ENCODE data around the gene ABO.
A peak's percentile ranks its signal among the peaks of the same experiment; 100 is the strongest.
"Not testable (repeated sequence)": the region's sequence is repeated elsewhere in the genome, so short reads cannot be mapped to it uniquely, and the experiment has no call there.

ABO gene

GRCh38 chr9:133239533-133240090, 35.4 kb downstream of the ABO start:
- DNase-seq = no peak

- DNase-seq = peak; percentile 62
Measured at GRCh38 chr9:133238851-133239532, 36.0 kb downstream of the ABO start.

GRCh38 chr9:133238272-133238850, 36.6 kb downstream of the ABO start:
- DNase-seq = peak; percentile 90

GRCh38 chr9:133237035-133237731, 37.8 kb downstream of the ABO start:
- DNase-seq = no peak

GRCh38 chr9:133236291-133237034, 38.5 kb downstream of the ABO start:
- DNase-seq = not testable (repeated sequence)

- no peak for DNase-seq
Measured at GRCh38 chr9:133235549-133236222, 39.3 kb downstream of the ABO start.

GRCh38 chr9:133234577-133235322, 40.3 kb downstream of the ABO start:
- no peak for DNase-seq

- no peak for DNase-seq
Measured at GRCh38 chr9:133233681-133234432, 41.1 kb downstream of the ABO start.

- not testable (repeated sequence) for DNase-seq
Measured at GRCh38 chr9:133231934-133232568, 43.0 kb downstream of the ABO start.

GRCh38 chr9:133230514-133230913, 44.5 kb downstream of the ABO start:
- DNase-seq = not testable (repeated sequence)

GRCh38 chr9:133230093-133230492, 44.9 kb downstream of the ABO start:
- DNase-seq = no peak

- DNase-seq = not testable (repeated sequence)
Measured at GRCh38 chr9:133228474-133229193, 46.4 kb downstream of the ABO start.

- DNase-seq = not testable (repeated sequence)
Measured at GRCh38 chr9:133227996-133228395, 47.0 kb downstream of the ABO start.

GRCh38 chr9:133227242-133227860, 47.6 kb downstream of the ABO start:
- no peak for DNase-seq

GRCh38 chr9:133226219-133227171, 48.5 kb downstream of the ABO start:
- no peak for DNase-seq

- no peak for DNase-seq
Measured at GRCh38 chr9:133225171-133226011, 49.6 kb downstream of the ABO start.

- no peak for DNase-seq
Measured at GRCh38 chr9:133224762-133225161, 50.2 kb downstream of the ABO start.

Measured in left hindlimb (tissue), 1 donor.